Activated CD4-positive, CD25-positive, alpha-beta regulatory T cell treated with anti-CD3 and anti-CD28 coated beads, Interleukin-2, amount 50 U/mL, for 24 hours (primary cell): ENCODE results near the gene RPS6KA4.
A peak's percentile ranks its signal among the peaks of the same experiment; 100 is the strongest.
"Not testable (repeated sequence)": the region's sequence is repeated elsewhere in the genome, so short reads cannot be mapped to it uniquely, and the experiment has no call there.

Experiments
- ATAC-seq, 2 donors: fragments of 150-1000 bp; cut with Tn5 transposase; one replicate each; pipeline ENCODE4 v1.10.0; 2021; ENCODE audit warnings: mild to moderate bottlenecking in 1 of 2, moderate library complexity in 1 of 2

Gene RPS6KA4

GRCh38 chr11:64358907-64359711 is at the start of gene RPS6KA4:
Gene RPS6KA4, plus strand, starts transcription at chr11:64359162. Its CDS starts 74 bp downstream, at chr11:64359236.
- peak; percentile 82 to 83 for ATAC-seq

GRCh38 chr11:64312947-64313346 is 46.0 kb upstream of the RPS6KA4 start:
- no peak for ATAC-seq

GRCh38 chr11:64313491-64314145 is 45.3 kb upstream of the RPS6KA4 start:
- ATAC-seq = no peak

- ATAC-seq = no peak
Measured at GRCh38 chr11:64314146-64314804, 44.7 kb upstream of the RPS6KA4 start.

- no peak for ATAC-seq
Measured at GRCh38 chr11:64314805-64315561, 44.0 kb upstream of the RPS6KA4 start.

GRCh38 chr11:64315667-64316526 is 43.1 kb upstream of the RPS6KA4 start:
- not testable (repeated sequence) for ATAC-seq

- no peak for ATAC-seq
Measured at GRCh38 chr11:64316672-64317324, 42.2 kb upstream of the RPS6KA4 start.

- ATAC-seq = peak; percentile 82 to 84
Measured at GRCh38 chr11:64317325-64317960, 41.5 kb upstream of the RPS6KA4 start, which contains the start of gene TRMT112. Gene TRMT112, minus strand, starts transcription at chr11:64317559. Its CDS starts 33 bp downstream, at chr11:64317526.

- ATAC-seq = peak; percentile 80 to 81
Measured at GRCh38 chr11:64317961-64318765, 40.8 kb upstream of the RPS6KA4 start, which contains the start of gene PRDX5. Gene PRDX5, plus strand, starts transcription at chr11:64318121. Its CDS starts 95 bp downstream, at chr11:64318216.

- ATAC-seq = no peak
Measured at GRCh38 chr11:64318766-64319761, 39.9 kb upstream of the RPS6KA4 start.

- ATAC-seq = no peak
Measured at GRCh38 chr11:64320556-64320955, 38.4 kb upstream of the RPS6KA4 start.

- no peak for ATAC-seq
Measured at GRCh38 chr11:64321026-64321425, 37.9 kb upstream of the RPS6KA4 start.

- no peak for ATAC-seq
Measured at GRCh38 chr11:64321533-64321932, 37.4 kb upstream of the RPS6KA4 start.

GRCh38 chr11:64322925-64323260 is 36.1 kb upstream of the RPS6KA4 start:
- ATAC-seq = no peak

GRCh38 chr11:64323373-64323772 is 35.6 kb upstream of the RPS6KA4 start:
- no peak for ATAC-seq

GRCh38 chr11:64323984-64324383 is 35.0 kb upstream of the RPS6KA4 start:
- not testable (repeated sequence) for ATAC-seq

GRCh38 chr11:64324692-64325469 is 34.1 kb upstream of the RPS6KA4 start:
- no peak for ATAC-seq

- ATAC-seq = no peak
Measured at GRCh38 chr11:64327375-64327774, 31.6 kb upstream of the RPS6KA4 start.
